ENCODE measurements around the gene YIPF1.
A peak's percentile ranks its signal among the peaks of the same experiment; 100 is the strongest.

The YIPF1 gene

GRCh38 chr1:53909946-53910345 lies 20.3 kb upstream of the YIPF1 start:
- TF ChIP-seq, protein P1, sequence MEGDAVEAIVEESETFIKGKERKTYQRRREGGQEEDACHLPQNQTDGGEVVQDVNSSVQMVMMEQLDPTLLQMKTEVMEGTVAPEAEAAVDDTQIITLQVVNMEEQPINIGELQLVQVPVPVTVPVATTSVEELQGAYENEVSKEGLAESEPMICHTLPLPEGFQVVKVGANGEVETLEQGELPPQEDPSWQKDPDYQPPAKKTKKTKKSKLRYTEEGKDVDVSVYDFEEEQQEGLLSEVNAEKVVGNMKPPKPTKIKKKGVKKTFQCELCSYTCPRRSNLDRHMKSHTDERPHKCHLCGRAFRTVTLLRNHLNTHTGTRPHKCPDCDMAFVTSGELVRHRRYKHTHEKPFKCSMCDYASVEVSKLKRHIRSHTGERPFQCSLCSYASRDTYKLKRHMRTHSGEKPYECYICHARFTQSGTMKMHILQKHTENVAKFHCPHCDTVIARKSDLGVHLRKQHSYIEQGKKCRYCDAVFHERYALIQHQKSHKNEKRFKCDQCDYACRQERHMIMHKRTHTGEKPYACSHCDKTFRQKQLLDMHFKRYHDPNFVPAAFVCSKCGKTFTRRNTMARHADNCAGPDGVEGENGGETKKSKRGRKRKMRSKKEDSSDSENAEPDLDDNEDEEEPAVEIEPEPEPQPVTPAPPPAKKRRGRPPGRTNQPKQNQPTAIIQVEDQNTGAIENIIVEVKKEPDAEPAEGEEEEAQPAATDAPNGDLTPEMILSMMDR (conservative IDR thresholded peaks at IDR 0.05; ENCODE audit: low read depth, low read length) = no peak
- no peak overlapping the region for H3K4me3 ChIP-seq (ENCODE audit: low read depth, low read length)
- DNase-seq (ENCODE audit: low read depth) = peak; percentile 60

DNA sequence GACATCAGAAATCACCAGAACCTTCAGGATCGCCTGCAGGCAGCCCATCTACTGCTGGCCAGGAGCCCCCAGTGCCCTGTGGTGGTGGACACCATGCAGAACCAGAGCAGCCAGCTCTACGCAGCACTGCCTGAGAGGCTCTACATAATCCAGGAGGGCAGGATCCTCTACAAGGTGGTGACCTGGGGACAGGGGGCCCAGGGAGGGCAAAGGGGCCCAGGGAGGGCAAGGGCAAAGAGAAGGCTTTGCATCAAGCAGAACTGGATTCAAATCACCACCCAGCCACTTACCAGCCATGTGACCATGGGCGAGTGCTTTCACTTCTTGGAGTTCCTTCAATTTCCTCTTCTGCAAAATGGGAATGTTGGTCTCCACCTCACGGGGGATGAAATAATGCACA lies 16.5 kb upstream of the YIPF1 start:
- H3K4me3 ChIP-seq (ENCODE audit: low read depth, low read length) = no peak overlapping the region
- TF ChIP-seq, protein P1 (conservative IDR thresholded peaks at IDR 0.05; ENCODE audit: low read depth, low read length) = no peak
- DNase-seq (ENCODE audit: low read depth) = no peak

- DNase-seq (ENCODE audit: low read depth) = no peak
- TF ChIP-seq, protein P1 (conservative IDR thresholded peaks at IDR 0.05; ENCODE audit: low read depth, low read length) = no peak
- H3K4me3 ChIP-seq (ENCODE audit: low read depth, low read length) = no peak overlapping the region
Measured at GRCh38 chr1:53905509-53905908, 15.9 kb upstream of the YIPF1 start.

DNA sequence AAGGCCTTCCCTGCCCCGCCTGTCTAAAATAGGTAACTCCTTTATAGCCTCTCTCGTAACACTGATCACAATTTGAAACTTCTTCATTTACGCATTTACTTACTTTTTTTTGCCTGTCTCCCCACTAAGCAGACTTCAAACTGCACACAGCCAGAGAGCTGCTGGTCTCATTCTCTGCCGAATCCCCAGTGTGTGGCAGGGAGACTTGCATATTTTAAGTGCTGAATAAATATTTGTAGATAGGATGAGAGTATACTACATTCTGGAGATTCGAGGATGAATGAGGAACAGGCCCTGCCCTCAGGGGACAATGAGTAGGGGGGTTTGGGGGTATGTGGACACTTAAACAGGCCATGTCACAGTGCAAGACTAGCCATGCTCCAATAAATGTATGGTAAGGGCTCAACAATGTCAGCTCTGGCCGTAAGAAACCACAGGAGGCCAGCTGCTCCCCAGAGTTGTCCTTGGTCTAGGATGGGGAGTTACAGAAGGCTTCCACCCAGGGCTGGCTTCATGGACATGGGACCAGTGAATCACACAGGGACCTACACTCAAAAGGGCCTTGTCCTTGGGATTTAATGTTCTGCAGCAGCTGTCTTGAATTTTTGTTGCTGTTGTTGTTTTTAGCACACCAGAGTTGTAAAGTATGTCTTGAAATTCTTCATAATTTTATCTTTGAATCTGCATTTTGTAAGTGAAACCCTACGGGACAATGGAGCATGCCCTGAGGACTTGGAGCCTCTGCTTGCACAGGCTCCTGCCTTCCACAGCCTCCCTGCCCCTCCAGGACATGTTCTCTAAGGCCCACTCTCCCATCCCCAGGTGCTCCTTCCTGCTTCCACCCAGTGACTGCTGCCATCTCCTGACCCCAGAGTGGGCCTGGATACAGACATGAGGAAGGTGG lies 12.9 kb upstream of the YIPF1 start:
- TF ChIP-seq, protein P1 (conservative IDR thresholded peaks at IDR 0.05; ENCODE audit: low read depth, low read length) = no peak
- DNase-seq (ENCODE audit: low read depth) = peak; percentile 8
- H3K4me3 ChIP-seq (ENCODE audit: low read depth, low read length) = no peak overlapping the region

DNA sequence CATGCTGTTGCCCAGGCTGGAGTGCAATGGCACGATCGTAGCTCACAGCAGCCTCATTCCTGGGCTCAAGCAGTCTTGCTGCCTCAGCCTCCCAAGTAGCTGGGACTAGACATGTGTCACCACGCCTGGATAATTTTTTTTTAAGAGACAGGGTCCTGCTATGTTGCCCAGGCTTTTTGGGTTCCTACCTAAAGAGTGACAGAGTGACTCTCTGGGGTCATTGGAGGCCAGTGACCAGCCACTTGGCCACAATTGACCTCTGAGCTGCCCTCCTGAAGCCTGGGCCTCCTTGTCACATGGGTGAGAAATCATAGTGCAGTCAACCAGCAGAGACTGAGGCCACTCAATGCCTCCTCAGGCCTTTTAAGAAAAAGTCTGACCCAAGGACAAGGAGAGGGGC lies 10.1 kb upstream of the YIPF1 start:
- no peak overlapping the region for H3K4me3 ChIP-seq (ENCODE audit: low read depth, low read length)
- no peak for DNase-seq (ENCODE audit: low read depth)
- TF ChIP-seq, protein P1 (conservative IDR thresholded peaks at IDR 0.05; ENCODE audit: low read depth, low read length) = no peak

DNA sequence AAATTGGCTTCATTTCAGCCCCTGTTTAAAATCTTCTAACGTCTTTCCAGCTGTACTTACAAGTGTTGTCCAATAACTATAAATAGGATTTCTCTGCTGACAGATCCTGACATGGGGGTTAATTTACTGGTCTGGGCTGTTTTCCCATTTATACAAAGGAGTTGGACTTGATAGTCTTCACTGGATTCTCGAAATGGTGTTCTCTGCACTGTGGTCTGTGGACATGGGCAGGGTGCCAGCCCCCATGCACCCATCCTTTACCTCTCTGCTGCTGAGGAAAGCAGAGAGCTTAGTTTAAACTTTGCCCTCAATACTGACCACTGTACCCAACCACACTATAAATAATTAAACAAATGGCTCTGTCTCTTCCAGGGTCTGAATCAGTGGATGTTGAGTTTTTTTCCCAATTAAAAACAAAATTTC lies 9.6 kb upstream of the YIPF1 start:
- no peak overlapping the region for H3K4me3 ChIP-seq (ENCODE audit: low read depth, low read length)
- DNase-seq (ENCODE audit: low read depth) = peak; percentile 77

More for the DNA sequence above, 9.6 kb upstream of the YIPF1 start:
- TF ChIP-seq, protein P1 (conservative IDR thresholded peaks at IDR 0.05; ENCODE audit: low read depth, low read length) = no peak

Measured in choroid plexus epithelial cell (primary cell).